ENCODE measurements around the gene NPHP4. TPM values are rescaled to one million over a fixed set of nuclear protein-coding genes. Genes with fewer than 3 reads are reported as not detected.

Gene NPHP4
- total and polyA plus RNA-seq, 9 of the 15 experiments (the other 6 are each of a cell fraction or from before 2014, with no cell fraction given): 0.52 to 26.2 (median 6.7) TPM

- TF ChIP-seq ZNF318 (IDR thresholded peaks at IDR 0.05; ENCODE audit: borderline replicate concordance in 1 of 2, low read depth in 1 of 2) (peak in 1 of 2 experiments; percentile 63; a peak in 1 of 4 replicates), TFE3 (CRISPR knock-in tag; IDR thresholded peaks at IDR 0.05) (peak; percentile 67), TAF9B (IDR thresholded peaks at IDR 0.05; ENCODE audit: partially characterized antibody) (peak; percentile 51), NKRF (IDR thresholded peaks at IDR 0.05; ENCODE audit: borderline replicate concordance) (peak; percentile 38; the same call in 1 of the 2 replicates), MTA1 (IDR thresholded peaks at IDR 0.05; ENCODE audit: borderline replicate concordance) (no peak), RFX1 (IDR thresholded peaks at IDR 0.05) (peak; percentile 21; the same call in 1 of the 2 replicates), FOXJ2 (tag; IDR thresholded peaks at IDR 0.05) (peak; percentile 98), MYBL2 (IDR thresholded peaks at IDR 0.05; ENCODE audit: low read depth) (no peak), MYBL2 (CRISPR knock-in tag; IDR thresholded peaks at IDR 0.05; ENCODE audit: borderline replicate concordance) (no peak), MNT (conservative IDR thresholded peaks at IDR 0.05) (peak; percentile 93 to 95), EZH2 (IDR thresholded peaks at IDR 0.05; ENCODE audit: borderline replicate concordance, low read depth, low read length) (no peak), HDAC1 (IDR thresholded peaks at IDR 0.05) (peak in 1 of 2 experiments; percentile 32; a peak in 1 of 4 replicates)
These were observed 43.0 kb downstream of the NPHP4 start (continued) for GRCh38 chr1:5949085-5949760.
